Fibroblast of the aortic adventitia (primary cell): Measurements from ENCODE around the gene CEMIP. TPM values are rescaled to one million over a fixed set of nuclear protein-coding genes. Genes with fewer than 3 reads are reported as not detected.

ENCODE experiments used
- DNase-seq: peaks from one replicate; pipeline ENCODE4 v3.0.0-alpha.2; 2010; ENCODE audit warnings: low read depth
- H3K4me3 ChIP-seq: 2 replicates; pipeline ENCODE4 v1.5.1; 2011; ENCODE audit warnings: low read depth, mild to moderate bottlenecking, control low read depth, low read length, moderate library complexity
- total RNA-seq: library from RNA; depleted of rRNA; stranded (reverse); fragments of >200 nt; gene quantifications from 2 replicates; pipeline ENCODE4 v1.2.3, GENCODE V29; 2012; ENCODE audit warnings: low replicate concordance
- TF ChIP-seq, protein P1 (sequence below): IDR thresholded peaks from 2 replicates; pipeline ENCODE4 v1.5.1; 2011; ENCODE audit warnings: mild to moderate bottlenecking, low read length, control low read depth, inconsistent platforms; ENCODE audit not compliant: insufficient read depth

CEMIP gene
- total RNA-seq, 1 donor: 225 TPM

DNA sequence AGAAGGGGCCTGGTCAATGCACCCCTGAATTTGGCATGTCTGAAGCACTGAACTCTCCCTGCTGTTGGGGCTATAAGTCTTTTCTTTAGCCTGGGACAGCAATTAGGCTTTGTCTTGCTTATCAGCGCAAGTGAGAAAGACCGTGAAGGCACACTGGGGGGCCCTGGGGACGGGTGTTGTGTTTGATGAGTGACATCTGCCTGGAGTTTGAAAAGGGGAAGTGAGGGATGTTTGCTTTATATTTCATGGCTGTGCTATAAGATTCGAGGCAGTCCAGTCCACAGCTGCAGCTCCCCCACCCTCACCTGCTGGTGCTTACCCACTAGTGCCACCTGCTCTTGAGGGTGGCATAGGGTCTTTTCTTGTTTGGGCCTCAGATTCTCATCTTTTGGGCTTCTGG lies 44.8 kb downstream of the CEMIP start:
- H3K4me3 ChIP-seq: no peak overlapping the region
- TF ChIP-seq, protein P1, sequence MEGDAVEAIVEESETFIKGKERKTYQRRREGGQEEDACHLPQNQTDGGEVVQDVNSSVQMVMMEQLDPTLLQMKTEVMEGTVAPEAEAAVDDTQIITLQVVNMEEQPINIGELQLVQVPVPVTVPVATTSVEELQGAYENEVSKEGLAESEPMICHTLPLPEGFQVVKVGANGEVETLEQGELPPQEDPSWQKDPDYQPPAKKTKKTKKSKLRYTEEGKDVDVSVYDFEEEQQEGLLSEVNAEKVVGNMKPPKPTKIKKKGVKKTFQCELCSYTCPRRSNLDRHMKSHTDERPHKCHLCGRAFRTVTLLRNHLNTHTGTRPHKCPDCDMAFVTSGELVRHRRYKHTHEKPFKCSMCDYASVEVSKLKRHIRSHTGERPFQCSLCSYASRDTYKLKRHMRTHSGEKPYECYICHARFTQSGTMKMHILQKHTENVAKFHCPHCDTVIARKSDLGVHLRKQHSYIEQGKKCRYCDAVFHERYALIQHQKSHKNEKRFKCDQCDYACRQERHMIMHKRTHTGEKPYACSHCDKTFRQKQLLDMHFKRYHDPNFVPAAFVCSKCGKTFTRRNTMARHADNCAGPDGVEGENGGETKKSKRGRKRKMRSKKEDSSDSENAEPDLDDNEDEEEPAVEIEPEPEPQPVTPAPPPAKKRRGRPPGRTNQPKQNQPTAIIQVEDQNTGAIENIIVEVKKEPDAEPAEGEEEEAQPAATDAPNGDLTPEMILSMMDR: no peak
- DNase-seq: no peak

DNA sequence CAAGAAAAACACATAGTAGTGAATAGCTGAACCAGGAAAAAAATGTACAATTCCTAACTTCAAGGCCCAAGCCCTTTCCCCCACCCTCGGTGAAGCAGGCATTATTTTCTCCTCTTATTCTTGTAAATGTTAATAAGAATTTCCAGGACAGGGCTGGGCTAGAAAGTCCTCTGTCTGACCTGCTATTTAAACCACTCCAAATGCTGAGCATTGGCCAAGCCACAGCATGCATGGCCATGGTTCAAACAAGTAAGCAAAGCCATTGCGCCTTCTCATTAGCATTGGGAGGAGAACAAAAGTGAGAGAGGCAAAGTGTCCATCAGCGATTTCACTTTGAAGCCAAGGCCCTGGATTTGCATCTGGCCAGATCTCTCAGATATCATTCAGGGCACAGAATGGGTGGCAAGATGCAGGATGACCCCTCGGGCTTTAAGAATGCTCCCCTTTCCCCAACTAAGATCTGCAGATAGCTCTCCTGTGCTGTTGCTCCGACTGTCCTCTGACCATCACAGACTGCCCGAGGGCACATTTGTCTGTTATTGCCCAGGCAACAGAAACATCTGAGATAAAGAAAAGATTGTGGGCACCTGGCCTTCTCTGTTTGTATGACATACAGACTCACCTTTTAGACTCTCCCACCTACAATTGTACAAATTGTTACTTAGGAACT lies 46.3 kb downstream of the CEMIP start:
- DNase-seq: peak; percentile 82
- no peak overlapping the region for H3K4me3 ChIP-seq
- TF ChIP-seq, protein P1: no peak

DNA sequence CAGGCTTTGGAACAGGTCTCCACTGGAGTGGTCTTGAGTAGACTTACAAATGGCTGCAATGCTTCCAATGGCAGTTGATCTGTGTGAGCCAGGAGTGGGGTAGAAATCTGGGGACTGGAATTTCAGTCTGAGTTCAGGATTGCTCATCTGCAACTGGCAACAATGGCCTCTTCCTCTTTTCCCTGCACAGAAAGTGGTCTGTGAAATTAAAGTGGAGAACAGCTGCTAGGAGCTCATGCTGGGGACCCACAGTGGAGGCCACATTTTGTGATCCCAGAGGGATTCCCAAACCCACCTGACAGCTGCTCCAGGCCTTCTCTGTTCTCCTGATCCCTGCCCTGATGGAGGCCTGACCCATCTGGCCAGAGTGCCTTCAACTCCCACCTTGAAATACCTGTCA lies 49.6 kb downstream of the CEMIP start:
- TF ChIP-seq, protein P1: no peak
- DNase-seq: no peak
- H3K4me3 ChIP-seq: no peak overlapping the region

DNA sequence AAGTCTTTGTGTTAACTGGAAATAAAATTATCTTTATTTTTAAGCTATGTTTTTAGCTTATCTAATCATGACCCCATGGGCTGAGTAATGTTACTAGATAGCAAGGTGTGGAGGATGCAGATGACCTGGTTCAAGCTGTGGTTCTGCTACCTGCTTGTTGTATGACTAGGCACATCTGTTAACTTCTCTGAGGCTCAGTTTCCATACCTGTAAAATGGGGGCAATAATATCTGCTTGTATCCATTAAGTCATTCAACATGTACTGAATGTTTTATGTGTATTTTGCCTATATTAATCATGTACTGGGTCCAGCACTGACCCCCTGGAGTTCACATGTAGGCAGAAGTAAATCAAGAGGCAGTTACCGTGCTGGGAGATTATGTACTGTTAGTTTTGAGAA lies 51.5 kb downstream of the CEMIP start:
- no peak for DNase-seq
- TF ChIP-seq, protein P1: no peak
- no peak overlapping the region for H3K4me3 ChIP-seq

DNA sequence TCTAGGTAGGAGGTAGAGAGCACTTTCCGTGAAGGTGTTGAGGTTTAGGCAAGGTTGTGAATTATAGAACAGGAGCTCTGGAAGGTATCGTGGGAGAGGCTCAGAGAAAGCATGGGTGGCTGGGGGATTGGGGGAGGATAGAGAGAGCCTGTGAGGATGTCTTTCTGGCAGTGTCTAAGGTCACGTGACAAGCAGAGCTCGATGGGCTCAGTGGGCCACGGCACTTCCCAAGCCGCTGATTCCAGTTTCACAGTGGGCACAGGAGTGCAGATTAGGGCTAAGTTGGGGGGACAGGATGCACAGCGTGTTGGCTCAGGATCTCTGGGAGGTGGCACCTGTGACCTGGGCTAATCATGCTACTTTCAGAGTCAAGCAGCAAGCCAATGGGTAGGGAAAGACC lies 52.0 kb downstream of the CEMIP start:
- no peak overlapping the region for H3K4me3 ChIP-seq
- TF ChIP-seq, protein P1: no peak
- DNase-seq: no peak

DNA sequence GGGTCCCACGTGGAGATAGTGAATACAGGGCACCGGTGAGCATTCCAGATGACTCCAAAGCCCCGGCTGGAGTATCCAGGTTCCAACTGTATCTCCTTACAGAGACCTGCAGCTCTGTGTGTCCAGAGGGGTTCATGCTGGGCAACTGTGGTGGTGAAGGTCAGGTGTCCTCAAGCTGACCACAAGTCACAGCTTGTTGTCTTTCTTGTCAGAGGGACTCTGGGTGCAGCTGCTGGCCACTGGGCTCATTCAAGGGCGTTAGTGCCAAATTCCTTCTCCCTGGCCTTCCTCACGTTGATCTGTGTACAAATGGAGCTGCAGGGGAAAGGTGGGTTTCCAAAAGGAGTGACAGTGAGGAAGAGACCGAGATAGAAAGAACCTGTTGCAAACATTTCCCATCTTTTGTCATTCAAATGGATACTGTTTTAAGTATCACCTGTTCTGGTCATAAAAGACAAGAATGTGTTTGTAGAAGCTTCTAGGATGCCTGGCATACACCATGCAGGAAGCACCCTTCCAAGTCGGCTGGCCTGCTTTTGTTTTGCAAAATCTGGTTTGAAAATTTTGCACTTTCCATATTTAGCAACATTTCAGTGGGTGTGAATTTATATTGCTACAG lies 52.5 kb downstream of the CEMIP start:
- TF ChIP-seq, protein P1: no peak
- DNase-seq: no peak
- no peak overlapping the region for H3K4me3 ChIP-seq
